Measurements from ENCODE around the gene UBASH3B.

The UBASH3B gene

GRCh38 chr11:122758339-122758738 is 102.8 kb downstream of the UBASH3B start:
- peak in 1 of 3 experiments; percentile 30 for DNase-seq

- peak in 1 of 3 experiments; percentile 7 for DNase-seq
Measured at GRCh38 chr11:122758974-122759373, 103.5 kb downstream of the UBASH3B start.

GRCh38 chr11:122763108-122763507 is 107.6 kb downstream of the UBASH3B start:
- no peak for DNase-seq

GRCh38 chr11:122764371-122765090 is 109.0 kb downstream of the UBASH3B start:
- no peak for DNase-seq

GRCh38 chr11:122765487-122766131 is 110.1 kb downstream of the UBASH3B start:
- no peak for DNase-seq

GRCh38 chr11:122769126-122769780 is 113.7 kb downstream of the UBASH3B start:
- DNase-seq: no peak

- no peak for DNase-seq
Measured at GRCh38 chr11:122772945-122773344, 117.4 kb downstream of the UBASH3B start.

- no peak for DNase-seq
Measured at GRCh38 chr11:122773781-122774266, 118.3 kb downstream of the UBASH3B start.

GRCh38 chr11:122775675-122776271 is 120.3 kb downstream of the UBASH3B start:
- no peak for DNase-seq

- no peak for DNase-seq
Measured at GRCh38 chr11:122776546-122776945, 121.0 kb downstream of the UBASH3B start.

GRCh38 chr11:122777343-122777742 is 121.8 kb downstream of the UBASH3B start:
- DNase-seq: no peak

- DNase-seq: no peak
Measured at GRCh38 chr11:122778148-122778547, 122.6 kb downstream of the UBASH3B start.

GRCh38 chr11:122779047-122779629 is 123.6 kb downstream of the UBASH3B start:
- DNase-seq: no peak

GRCh38 chr11:122780296-122780949 is 124.9 kb downstream of the UBASH3B start:
- DNase-seq: no peak

- DNase-seq: peak; percentile 60 to 86 (median 83)
Measured at GRCh38 chr11:122781378-122782195, 126.1 kb downstream of the UBASH3B start.

GRCh38 chr11:122782222-122782621 is 126.7 kb downstream of the UBASH3B start:
- DNase-seq: no peak

- no peak for DNase-seq
Measured at GRCh38 chr11:122784325-122784955, 128.9 kb downstream of the UBASH3B start.

- DNase-seq: peak in 1 of 3 experiments; percentile 38
Measured at GRCh38 chr11:122785031-122785541, 129.6 kb downstream of the UBASH3B start.

GRCh38 chr11:122786896-122787295 is 131.4 kb downstream of the UBASH3B start:
- DNase-seq: no peak

GRCh38 chr11:122788781-122789535 is 133.4 kb downstream of the UBASH3B start:
- DNase-seq: no peak
